Trophoblast cell (in vitro differentiated cells and primary cell): ENCODE results near the gene CHEK1.

Experiments
- DNase-seq, 2 donors: peaks; one replicate each; pipeline ENCODE4 v3.0.0-alpha.2; 2016
- H2AFZ ChIP-seq: 2 replicates; pipeline ENCODE4 v1.6.1; 2013; ENCODE audit warnings: low read length, moderate library complexity, mild to moderate bottlenecking; ENCODE audit not compliant: insufficient read depth, poor library complexity
- H2AK5ac ChIP-seq: 2 replicates; pipeline ENCODE4 v1.6.1; 2013; ENCODE audit warnings: mild to moderate bottlenecking, low read length
- H2BK120ac ChIP-seq: 2 replicates; pipeline ENCODE4 v1.6.1; 2013; ENCODE audit warnings: low read length, mild to moderate bottlenecking, moderate library complexity; ENCODE audit not compliant: insufficient read depth, poor library complexity
- H2BK12ac ChIP-seq: 2 replicates; pipeline ENCODE4 v1.6.1; 2013; ENCODE audit warnings: mild to moderate bottlenecking, low read length, moderate library complexity
- H2BK5ac ChIP-seq: 2 replicates; pipeline ENCODE4 v1.6.1; 2013; ENCODE audit warnings: low read length, low read depth, moderate library complexity, mild to moderate bottlenecking; ENCODE audit not compliant: poor library complexity
- H3K14ac ChIP-seq: 2 replicates; pipeline ENCODE4 v1.6.1; 2013; ENCODE audit warnings: mild to moderate bottlenecking, low read length
- H3K18ac ChIP-seq: 2 replicates; pipeline ENCODE4 v1.6.1; 2013; ENCODE audit warnings: mild to moderate bottlenecking, low read length
- H3K23ac ChIP-seq: 2 replicates; pipeline ENCODE4 v1.6.1; 2013; ENCODE audit warnings: low read length
- H3K27ac ChIP-seq: 2 replicates; pipeline ENCODE4 v1.5.1; 2013; ENCODE audit warnings: low read depth, mild to moderate bottlenecking, inconsistent platforms, low read length, moderate library complexity
- H3K27me3 ChIP-seq: 2 replicates; pipeline ENCODE4 v1.6.1; 2013; ENCODE audit warnings: inconsistent platforms, mild to moderate bottlenecking, low read length, moderate library complexity; ENCODE audit not compliant: insufficient read depth
- H3K36me3 ChIP-seq, 2 experiments: 1 replicate in 1 of 2; 2 replicates in 1 of 2; pipeline ENCODE4 v1.6.1; 2013; ENCODE audit warnings: low read length in 2 of 2, mild to moderate bottlenecking in 2 of 2, moderate library complexity in 1 of 2; ENCODE audit not compliant: insufficient read depth in 2 of 2, control insufficient read depth in 1 of 2
- H3K4ac ChIP-seq: 2 replicates; pipeline ENCODE4 v1.6.1; 2013; ENCODE audit warnings: low read depth, mild to moderate bottlenecking, low read length, moderate library complexity
- H3K4me1 ChIP-seq, 2 experiments: 1 replicate in 1 of 2; 2 replicates in 1 of 2; pipeline ENCODE4 v1.6.1; 2013; ENCODE audit warnings: low read length in 2 of 2, mild to moderate bottlenecking in 2 of 2, moderate library complexity in 1 of 2; ENCODE audit not compliant: insufficient read depth in 2 of 2, control insufficient read depth in 1 of 2
- H3K4me2 ChIP-seq: 2 replicates; pipeline ENCODE4 v1.6.1; 2013; ENCODE audit warnings: inconsistent platforms, mild to moderate bottlenecking, low read length, moderate library complexity
- H3K4me3 ChIP-seq: 2 replicates; pipeline ENCODE4 v1.5.1; 2013; ENCODE audit warnings: mild to moderate bottlenecking, low read depth, low read length, inconsistent platforms
- H3K79me1 ChIP-seq: one replicate; pipeline ENCODE4 v1.6.1; 2013; ENCODE audit warnings: low read length
- H3K79me2 ChIP-seq: 2 replicates; pipeline ENCODE4 v1.6.1; 2013; ENCODE audit warnings: low read length, mild to moderate bottlenecking; ENCODE audit not compliant: control insufficient read depth, insufficient read depth, poor library complexity
- H3K9ac ChIP-seq: 2 replicates; pipeline ENCODE4 v1.6.1; 2013; ENCODE audit warnings: mild to moderate bottlenecking, low read length
- H3K9me3 ChIP-seq: 2 replicates; pipeline ENCODE4 v1.6.1; 2013; ENCODE audit warnings: low read depth, mild to moderate bottlenecking, control low read depth, inconsistent platforms, low read length; ENCODE audit not compliant: insufficient read depth
- H4K12ac ChIP-seq: 2 replicates; pipeline ENCODE4 v1.6.1; 2013; ENCODE audit warnings: low read depth, mild to moderate bottlenecking, low read length, moderate library complexity
- H4K8ac ChIP-seq: 2 replicates; pipeline ENCODE4 v1.6.1; 2013; ENCODE audit warnings: low read depth, mild to moderate bottlenecking, low read length, moderate library complexity
- H4K91ac ChIP-seq: one replicate; pipeline ENCODE4 v1.6.1; 2013; ENCODE audit warnings: low read depth, mild to moderate bottlenecking, low read length, moderate library complexity
- WGBS: extraction: QIAGEN DNeasy Blood & Tissue Kit; methylation state at CpG from one replicate; pipeline ENCODE4 v1.1.7; 2013; ENCODE audit warnings: missing lambda C conversion rate; ENCODE audit not compliant: insufficient read length, insufficient coverage; ENCODE audit errors: extremely low coverage; 5-methylcytosine and 5-hydroxymethylcytosine counted together

CHEK1 gene

GRCh38 chr11:125671561-125671960 lies 46.6 kb downstream of the CHEK1 start:
- Histone ChIP-seq H2AK5ac (no peak overlapping the region), H2BK5ac (no peak overlapping the region), H3K4me3 (no peak overlapping the region), H2BK12ac (no peak overlapping the region), H3K14ac (no peak overlapping the region), H3K18ac (no peak overlapping the region), H2BK120ac (no peak overlapping the region), H3K23ac (no peak overlapping the region), H3K27ac (no peak overlapping the region), H3K9me3 (no peaks in the 10 kb centered on the region), H3K27me3 (no peaks in the 10 kb centered on the region), H3K36me3 (peaks cover 2 to 3% of the 10 kb centered on the region in 2 experiments), H3K79me1 (no peaks in the 10 kb centered on the region), H4K12ac (no peak overlapping the region), H2AFZ (no peak overlapping the region), H3K79me2 (no peaks in the 10 kb centered on the region), H3K4ac (no peak overlapping the region), H3K9ac (no peak overlapping the region), H4K8ac (no peak overlapping the region), H3K4me2 (no peak overlapping the region), H3K4me1 (no peaks in the 10 kb centered on the region), H4K91ac (no peak overlapping the region)
- no CpG with 5 or more reads among the region's 2 CpGs for WGBS
- no peak for DNase-seq

- no peak overlapping the region for H4K12ac ChIP-seq
Observed at GRCh38 chr11:125674210-125674609, 49.2 kb downstream of the CHEK1 start.

GRCh38 chr11:125675196-125675595 lies 50.2 kb downstream of the CHEK1 start:
- no peak overlapping the region for H3K14ac ChIP-seq

More at GRCh38 chr11:125674210-125674609, 49.2 kb downstream of the CHEK1 start:
- no CpG with 5 or more reads among the region's 2 CpGs for WGBS
- no peaks in the 10 kb centered on the region for H3K4me1 ChIP-seq
- H3K14ac ChIP-seq: no peak overlapping the region
- no peak overlapping the region for H4K8ac ChIP-seq
- H2AFZ ChIP-seq: no peak overlapping the region
- H4K91ac ChIP-seq: no peak overlapping the region
- no peaks in the 10 kb centered on the region for H3K9me3 ChIP-seq
- H2BK12ac ChIP-seq: no peak overlapping the region
- no peak overlapping the region for H3K23ac ChIP-seq
- no peak overlapping the region for H2BK5ac ChIP-seq
- H3K79me2 ChIP-seq: no peaks in the 10 kb centered on the region
- no peak overlapping the region for H3K27ac ChIP-seq
- no peak overlapping the region for H3K4ac ChIP-seq
- H3K27me3 ChIP-seq: no peaks in the 10 kb centered on the region
- DNase-seq: no peak
- no peak overlapping the region for H3K18ac ChIP-seq
- H2BK120ac ChIP-seq: no peak overlapping the region
- no peak overlapping the region for H3K9ac ChIP-seq
- no peak overlapping the region for H2AK5ac ChIP-seq
- H3K4me3 ChIP-seq: no peak overlapping the region
- H3K36me3 ChIP-seq: peaks cover 7 to 8% of the 10 kb centered on the region in 2 experiments
- H3K79me1 ChIP-seq: no peaks in the 10 kb centered on the region
- no peak overlapping the region for H3K4me2 ChIP-seq

GRCh38 chr11:125679397-125679796 lies 54.4 kb downstream of the CHEK1 start:
- no CpG with 5 or more reads among the region's 4 CpGs for WGBS
- no peak overlapping the region for H3K9ac ChIP-seq
- H3K27ac ChIP-seq: no peak overlapping the region
- H2BK120ac ChIP-seq: no peak overlapping the region
- H3K4ac ChIP-seq: no peak overlapping the region
- H3K27me3 ChIP-seq: no peaks in the 10 kb centered on the region
- no peak overlapping the region for H2AFZ ChIP-seq
- no peak overlapping the region for H3K4me3 ChIP-seq
- peaks cover 7 to 8% of the 10 kb centered on the region in 2 experiments for H3K36me3 ChIP-seq
- no peak overlapping the region for H2BK5ac ChIP-seq
- no peaks in the 10 kb centered on the region for H3K9me3 ChIP-seq
- no peak overlapping the region for H3K4me2 ChIP-seq
- H4K91ac ChIP-seq: no peak overlapping the region
- H3K79me1 ChIP-seq: no peaks in the 10 kb centered on the region
- H3K18ac ChIP-seq: no peak overlapping the region
- no peak overlapping the region for H2AK5ac ChIP-seq
- peaks cover 2 to 9% of the 10 kb centered on the region in 2 experiments for H3K4me1 ChIP-seq
- DNase-seq: no peak
- no peak overlapping the region for H4K8ac ChIP-seq
- H3K79me2 ChIP-seq: no peaks in the 10 kb centered on the region
- H2BK12ac ChIP-seq: no peak overlapping the region
- no peak overlapping the region for H4K12ac ChIP-seq
- no peak overlapping the region for H3K23ac ChIP-seq
- no peak overlapping the region for H3K14ac ChIP-seq

More at GRCh38 chr11:125675196-125675595, 50.2 kb downstream of the CHEK1 start:
- Histone ChIP-seq H2AFZ (no peak overlapping the region), H4K91ac (no peak overlapping the region), H2BK120ac (no peak overlapping the region), H4K8ac (no peak overlapping the region), H2BK5ac (no peak overlapping the region), H3K27ac (no peak overlapping the region), H4K12ac (no peak overlapping the region), H3K9ac (no peak overlapping the region), H3K36me3 (peaks cover 7 to 8% of the 10 kb centered on the region in 2 experiments), H2BK12ac (no peak overlapping the region), H3K4me3 (no peak overlapping the region), H3K79me1 (no peaks in the 10 kb centered on the region), H3K9me3 (no peaks in the 10 kb centered on the region), H3K4me1 (peaks cover 0 to 3% of the 10 kb centered on the region in 2 experiments), H3K79me2 (no peaks in the 10 kb centered on the region), H3K4ac (no peak overlapping the region), H3K27me3 (no peaks in the 10 kb centered on the region), H3K23ac (no peak overlapping the region), H2AK5ac (no peak overlapping the region), H3K4me2 (no peak overlapping the region), H3K18ac (no peak overlapping the region)
- no CpG with 5 or more reads among the region's 2 CpGs for WGBS
- DNase-seq: no peak
